HG02973 (cell line): ENCODE results near the gene CLEC16A.
"Not testable (repeated sequence)": the region's sequence is repeated elsewhere in the genome, so short reads cannot be mapped to it uniquely, and the experiment has no call there.

Experiments used
- ATAC-seq: cut with Tn5 transposase; IDR thresholded peaks from one replicate; pipeline ENCODE4 v1.9.1; 2021; ENCODE audit warnings: moderate library complexity; ENCODE audit not compliant: unreplicated experiment

CLEC16A gene

GRCh38 chr16:10925285-10925684, 19.1 kb upstream of the CLEC16A start:
- ATAC-seq: not testable (repeated sequence)

- ATAC-seq: no peak
Observed at GRCh38 chr16:10926094-10926493, 18.3 kb upstream of the CLEC16A start.

GRCh38 chr16:10926867-10927266, 17.5 kb upstream of the CLEC16A start:
- ATAC-seq: no peak

- no peak for ATAC-seq
Observed at GRCh38 chr16:10927497-10928112, 16.8 kb upstream of the CLEC16A start.

- not testable (repeated sequence) for ATAC-seq
Observed at GRCh38 chr16:10929097-10929496, 15.3 kb upstream of the CLEC16A start.

GRCh38 chr16:10929853-10930754, 14.3 kb upstream of the CLEC16A start:
- ATAC-seq: no peak

GRCh38 chr16:10930755-10931093, 13.6 kb upstream of the CLEC16A start:
- ATAC-seq: no peak

- ATAC-seq: no peak
Observed at GRCh38 chr16:10931134-10931533, 13.2 kb upstream of the CLEC16A start.

- ATAC-seq: no peak
Observed at GRCh38 chr16:10931977-10932632, 12.3 kb upstream of the CLEC16A start.

- no peak for ATAC-seq
Observed at GRCh38 chr16:10932959-10933710, 11.2 kb upstream of the CLEC16A start.

- no peak for ATAC-seq
Observed at GRCh38 chr16:10933865-10934264, 10.5 kb upstream of the CLEC16A start.

- ATAC-seq: no peak
Observed at GRCh38 chr16:10934325-10935107, 9.8 kb upstream of the CLEC16A start.

- no peak for ATAC-seq
Observed at GRCh38 chr16:10935226-10935915, 9.0 kb upstream of the CLEC16A start.

- ATAC-seq: no peak
Observed at GRCh38 chr16:10936272-10936984, 7.9 kb upstream of the CLEC16A start.

- ATAC-seq: no peak
Observed at GRCh38 chr16:10937068-10937859, 7.1 kb upstream of the CLEC16A start.

GRCh38 chr16:10938321-10938720, 6.0 kb upstream of the CLEC16A start:
- no peak for ATAC-seq

- no peak for ATAC-seq
Observed at GRCh38 chr16:10938796-10939648, 5.3 kb upstream of the CLEC16A start.
